ENCODE data around the gene PIP. TPM values are rescaled to one million over a fixed set of nuclear protein-coding genes. Genes with fewer than 3 reads are reported as not detected.
"Not testable (repeated sequence)": the region's sequence is repeated elsewhere in the genome, so short reads cannot be mapped to it uniquely, and the experiment has no call there.

Gene PIP
- total RNA-seq, 1 experiment from 2014 or later = not detected

- Mint-ChIP-seq H3K4me1 (ENCODE audit: low read depth, unreplicated experiment) (no peaks in the 10 kb centered on the region), H3K27ac (ENCODE audit: unreplicated experiment) (no peak overlapping the region), H3K9me3 (ENCODE audit: low read depth, unreplicated experiment) (no peaks in the 10 kb centered on the region), H3K36me3 (ENCODE audit: insufficient read depth, unreplicated experiment) (no peaks in the 10 kb centered on the region), H3K4me3 (ENCODE audit: low read depth, unreplicated experiment) (no peak overlapping the region), H3K27me3 (ENCODE audit: unreplicated experiment) (no peaks in the 10 kb centered on the region)
- CTCF ChIA-PET = no interaction called here
- TF ChIP-seq, protein P1, sequence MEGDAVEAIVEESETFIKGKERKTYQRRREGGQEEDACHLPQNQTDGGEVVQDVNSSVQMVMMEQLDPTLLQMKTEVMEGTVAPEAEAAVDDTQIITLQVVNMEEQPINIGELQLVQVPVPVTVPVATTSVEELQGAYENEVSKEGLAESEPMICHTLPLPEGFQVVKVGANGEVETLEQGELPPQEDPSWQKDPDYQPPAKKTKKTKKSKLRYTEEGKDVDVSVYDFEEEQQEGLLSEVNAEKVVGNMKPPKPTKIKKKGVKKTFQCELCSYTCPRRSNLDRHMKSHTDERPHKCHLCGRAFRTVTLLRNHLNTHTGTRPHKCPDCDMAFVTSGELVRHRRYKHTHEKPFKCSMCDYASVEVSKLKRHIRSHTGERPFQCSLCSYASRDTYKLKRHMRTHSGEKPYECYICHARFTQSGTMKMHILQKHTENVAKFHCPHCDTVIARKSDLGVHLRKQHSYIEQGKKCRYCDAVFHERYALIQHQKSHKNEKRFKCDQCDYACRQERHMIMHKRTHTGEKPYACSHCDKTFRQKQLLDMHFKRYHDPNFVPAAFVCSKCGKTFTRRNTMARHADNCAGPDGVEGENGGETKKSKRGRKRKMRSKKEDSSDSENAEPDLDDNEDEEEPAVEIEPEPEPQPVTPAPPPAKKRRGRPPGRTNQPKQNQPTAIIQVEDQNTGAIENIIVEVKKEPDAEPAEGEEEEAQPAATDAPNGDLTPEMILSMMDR (IDR thresholded peaks at IDR 0.05; ENCODE audit: unreplicated experiment) = no peak
- intact Hi-C loops (cut with micrococcal nuclease; ENCODE audit: unreplicated experiment) = no loop called here
- no peak for DNase-seq
- BruUV-seq (replicated peaks) = no TSS peak
Observed at GRCh38 chr7:143104759-143105158, 27.1 kb upstream of the PIP start.

- BruUV-seq (replicated peaks); H3K27ac Mint-ChIP-seq (ENCODE audit: unreplicated experiment); H3K4me3 Mint-ChIP-seq (ENCODE audit: low read depth, unreplicated experiment); CTCF ChIA-PET; intact Hi-C loops (cut with micrococcal nuclease; ENCODE audit: unreplicated experiment); H3K27me3 Mint-ChIP-seq (ENCODE audit: unreplicated experiment); H3K4me1 Mint-ChIP-seq (ENCODE audit: low read depth, unreplicated experiment); H3K36me3 Mint-ChIP-seq (ENCODE audit: insufficient read depth, unreplicated experiment); H3K9me3 Mint-ChIP-seq (ENCODE audit: low read depth, unreplicated experiment); DNase-seq: not testable (repeated sequence)
Observed at GRCh38 chr7:143108019-143108418, 23.9 kb upstream of the PIP start.

DNA sequence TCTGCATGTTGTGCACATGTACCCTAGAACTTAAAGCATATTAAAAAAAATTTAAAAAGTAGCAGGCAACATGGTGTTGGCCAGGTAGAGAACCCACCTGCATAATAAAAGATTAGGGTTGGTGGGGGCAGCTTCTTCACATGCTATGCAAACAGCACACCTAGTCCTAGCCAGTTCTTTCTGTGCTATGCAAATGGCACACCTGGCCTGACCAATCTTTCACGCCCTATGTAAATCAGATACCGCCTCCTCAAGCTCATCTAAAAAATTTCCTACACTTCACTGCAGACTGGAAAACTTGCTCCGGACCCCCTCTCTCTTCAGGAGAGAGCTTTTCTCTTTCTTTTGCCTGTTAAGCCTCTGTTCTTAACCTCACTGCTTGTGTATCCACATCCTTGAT, 14.5 kb upstream of the PIP start:
- Mint-ChIP-seq H3K9me3 (ENCODE audit: low read depth, unreplicated experiment) (peaks cover 5% of the 10 kb centered on the region), H3K27ac (ENCODE audit: unreplicated experiment) (no peak overlapping the region), H3K36me3 (ENCODE audit: insufficient read depth, unreplicated experiment) (no peaks in the 10 kb centered on the region), H3K4me3 (ENCODE audit: low read depth, unreplicated experiment) (no peak overlapping the region), H3K27me3 (ENCODE audit: unreplicated experiment) (no peaks in the 10 kb centered on the region), H3K4me1 (ENCODE audit: low read depth, unreplicated experiment) (peaks cover 10% of the 10 kb centered on the region)
- CTCF ChIA-PET = no interaction called here
- TF ChIP-seq, protein P1 (IDR thresholded peaks at IDR 0.05; ENCODE audit: unreplicated experiment) = no peak
- intact Hi-C loops (cut with micrococcal nuclease; ENCODE audit: unreplicated experiment) = no loop called here
- no TSS peak for BruUV-seq (replicated peaks)
- no peak for DNase-seq

DNA sequence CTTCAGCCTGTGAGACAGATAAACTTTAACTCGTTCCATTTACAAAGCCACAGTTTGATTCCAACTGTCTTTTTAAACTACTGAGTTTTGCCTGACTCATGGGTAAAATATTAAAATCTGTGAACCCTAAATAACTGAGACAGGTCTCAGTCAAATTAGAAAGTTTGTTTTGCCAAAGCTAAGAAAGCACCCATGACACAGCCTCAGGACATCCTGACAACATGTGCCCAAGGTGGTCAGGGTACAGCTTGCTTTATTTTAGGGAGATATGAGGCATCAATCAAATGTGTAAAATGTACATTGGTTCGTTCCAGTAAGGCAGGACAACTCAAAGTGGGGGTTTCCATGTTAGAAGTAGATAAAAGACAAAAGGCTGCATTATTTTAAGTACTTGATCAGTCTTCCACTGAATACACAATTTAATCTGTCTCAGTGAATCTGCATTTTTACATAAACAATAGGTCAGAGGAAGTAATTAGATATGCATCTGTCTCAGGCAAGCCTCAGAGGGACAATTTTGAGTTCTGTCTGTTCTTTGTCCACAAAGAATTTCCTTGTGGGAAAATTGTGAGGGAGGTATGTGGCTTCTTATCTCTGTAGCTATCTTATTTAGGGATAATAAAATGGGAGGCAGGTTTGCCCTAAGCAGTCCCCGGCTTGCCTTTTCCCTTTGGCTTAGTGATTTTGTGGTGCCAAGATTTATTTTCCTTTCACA, 11.0 kb upstream of the PIP start:
- TF ChIP-seq, protein P1 (IDR thresholded peaks at IDR 0.05; ENCODE audit: unreplicated experiment) = no peak
- no peaks in the 10 kb centered on the region for H3K36me3 Mint-ChIP-seq (ENCODE audit: insufficient read depth, unreplicated experiment)
- H3K9me3 Mint-ChIP-seq (ENCODE audit: low read depth, unreplicated experiment) = peaks cover 8% of the 10 kb centered on the region
- CTCF ChIA-PET = no interaction called here
- peaks cover 15% of the 10 kb centered on the region for H3K4me1 Mint-ChIP-seq (ENCODE audit: low read depth, unreplicated experiment)
- H3K27me3 Mint-ChIP-seq (ENCODE audit: unreplicated experiment) = no peaks in the 10 kb centered on the region
- no peak overlapping the region for H3K27ac Mint-ChIP-seq (ENCODE audit: unreplicated experiment)
- no peak overlapping the region for H3K4me3 Mint-ChIP-seq (ENCODE audit: low read depth, unreplicated experiment)
- no peak for DNase-seq
- no TSS peak for BruUV-seq (replicated peaks)
- intact Hi-C loops (cut with micrococcal nuclease; ENCODE audit: unreplicated experiment) = loop anchor here (5.0 kb wide), 1 partner anchor 91 kb away; no protein-coding TSS in a partner anchor

GRCh38 chr7:143123326-143123725, 8.6 kb upstream of the PIP start:
- H3K27me3 Mint-ChIP-seq (ENCODE audit: unreplicated experiment); H3K4me3 Mint-ChIP-seq (ENCODE audit: low read depth, unreplicated experiment); DNase-seq; H3K27ac Mint-ChIP-seq (ENCODE audit: unreplicated experiment); H3K9me3 Mint-ChIP-seq (ENCODE audit: low read depth, unreplicated experiment); CTCF ChIA-PET; H3K36me3 Mint-ChIP-seq (ENCODE audit: insufficient read depth, unreplicated experiment); BruUV-seq (replicated peaks): not testable (repeated sequence)
- H3K4me1 Mint-ChIP-seq (ENCODE audit: low read depth, unreplicated experiment) = peaks cover 40% of the 10 kb centered on the region
- intact Hi-C loops (cut with micrococcal nuclease; ENCODE audit: unreplicated experiment) = loop anchor here (5.0 kb wide), 1 partner anchor 89 kb away; no protein-coding TSS in a partner anchor

All from Calu3 (cell line).